ENCODE measurements around the gene TCF23.
"Not testable (repeated sequence)": the region's sequence is repeated elsewhere in the genome, so short reads cannot be mapped to it uniquely, and the experiment has no call there.

TCF23 gene

DNA sequence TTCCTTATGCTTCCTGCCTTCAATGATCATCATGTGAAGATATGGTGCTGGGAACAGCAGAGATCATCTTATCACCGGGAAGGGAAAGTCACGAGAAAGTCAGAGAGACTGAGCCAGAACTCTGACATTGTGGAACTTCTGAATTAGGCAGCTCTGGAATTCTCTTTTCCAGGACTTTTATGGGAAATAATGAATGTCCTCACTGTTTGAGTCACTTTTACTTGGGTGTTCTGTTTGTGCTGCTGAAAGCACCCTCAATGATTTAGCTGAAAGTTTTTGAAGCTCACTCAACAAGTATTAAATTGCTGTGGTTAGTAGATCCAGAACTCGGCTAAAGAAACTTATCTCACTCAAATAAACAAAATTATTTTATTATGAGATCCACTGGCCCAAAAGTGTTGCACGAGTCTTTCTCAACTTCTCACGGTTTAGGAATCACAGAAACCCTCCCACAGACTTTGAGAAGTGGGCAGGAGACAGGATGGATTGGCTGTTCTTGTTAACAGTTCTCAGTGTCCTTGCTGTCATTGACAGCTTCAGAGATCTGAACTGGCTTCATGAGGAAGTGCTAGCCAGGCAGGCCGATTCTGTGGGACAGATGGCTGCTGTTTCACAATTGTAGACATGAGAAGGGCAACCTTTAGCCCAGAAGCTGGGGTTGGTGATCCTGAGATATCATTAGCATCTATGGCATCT is 36.7 kb downstream of the TCF23 start:
- no peak overlapping the region for H3K4me3 ChIP-seq
- no peaks in the 10 kb centered on the region for H3K27me3 ChIP-seq
- H3K4me1 ChIP-seq: no peaks in the 10 kb centered on the region
- no peaks in the 10 kb centered on the region for H3K36me3 ChIP-seq
- H3K9ac ChIP-seq: no peak overlapping the region
- TF ChIP-seq Cebpa-rat (IDR thresholded peaks at IDR 0.05): no peak
- no peak overlapping the region for H3K27ac ChIP-seq
- H3K4me2 ChIP-seq: no peak overlapping the region
- peaks cover 4% of the 10 kb centered on the region; the same call in 1 of the 2 replicates for H3K9me3 ChIP-seq
- H4K20me1 ChIP-seq: no peaks in the 10 kb centered on the region

DNA sequence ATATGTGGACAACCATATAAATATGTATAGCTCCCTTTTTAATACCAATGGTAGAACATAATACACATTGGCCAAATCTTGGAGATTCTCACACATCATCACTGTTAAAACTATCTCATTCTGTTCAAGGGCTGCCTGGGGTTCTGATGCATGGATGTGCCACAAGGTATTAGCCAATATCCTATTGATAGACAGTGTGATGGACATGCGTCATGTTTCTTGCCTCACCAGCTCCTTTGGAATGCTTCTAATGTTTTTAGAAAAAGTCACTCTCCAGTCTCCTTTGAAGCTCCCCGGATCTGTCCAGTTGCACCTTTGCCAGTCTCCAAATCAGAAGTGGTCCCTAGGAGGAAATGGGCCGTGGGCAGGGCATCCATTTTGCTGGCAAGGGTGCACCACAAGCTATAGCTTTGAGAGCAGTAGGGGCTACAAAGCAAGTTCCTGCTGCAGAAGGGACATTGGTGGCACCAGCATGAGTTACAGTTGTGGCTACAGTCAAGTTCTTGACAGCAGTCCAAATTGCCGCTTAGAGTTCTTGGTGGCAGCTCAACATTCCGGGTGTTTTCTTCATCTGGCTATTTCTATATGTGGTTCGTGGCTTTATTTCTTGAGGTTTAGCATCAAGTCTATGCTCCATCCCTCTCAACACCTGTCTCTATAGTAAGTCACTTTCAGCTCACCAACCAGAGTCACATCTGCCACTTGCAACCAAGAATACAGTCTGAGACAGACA is 38.0 kb downstream of the TCF23 start:
- no peak overlapping the region for H3K4me3 ChIP-seq
- H4K20me1 ChIP-seq: no peaks in the 10 kb centered on the region
- H3K27me3 ChIP-seq: no peaks in the 10 kb centered on the region
- no peaks in the 10 kb centered on the region for H3K4me1 ChIP-seq
- peaks cover 4% of the 10 kb centered on the region; the same call in 1 of the 2 replicates for H3K9me3 ChIP-seq
- no peak for TF ChIP-seq Cebpa-rat (IDR thresholded peaks at IDR 0.05)
- H3K4me2 ChIP-seq: no peak overlapping the region
- H3K9ac ChIP-seq: no peak overlapping the region
- no peak overlapping the region for H3K27ac ChIP-seq
- no peaks in the 10 kb centered on the region for H3K36me3 ChIP-seq

DNA sequence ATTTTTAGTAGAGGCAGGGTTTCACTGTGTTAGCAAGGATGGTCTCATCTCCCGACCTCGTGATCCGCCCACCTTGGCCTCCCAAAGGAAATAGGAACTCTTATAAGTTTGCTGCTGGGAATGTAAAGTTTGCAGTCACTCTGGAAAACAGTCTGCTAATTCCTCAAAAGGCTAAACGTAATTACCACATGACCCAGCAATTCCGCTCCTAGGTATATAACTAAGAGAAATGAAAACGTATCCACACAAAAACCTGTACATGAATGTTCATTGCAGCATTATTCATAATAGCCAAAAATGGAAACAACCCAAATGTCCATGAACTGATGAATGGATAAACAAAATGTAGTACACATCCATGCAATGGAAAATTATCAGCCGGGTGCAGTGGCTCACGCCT is 41.2 kb downstream of the TCF23 start:
- no peak overlapping the region for H3K4me2 ChIP-seq
- no peak for TF ChIP-seq Cebpa-rat (IDR thresholded peaks at IDR 0.05)
- no peak overlapping the region for H3K4me3 ChIP-seq
- no peaks in the 10 kb centered on the region for H3K36me3 ChIP-seq
- no peaks in the 10 kb centered on the region for H3K27me3 ChIP-seq
- H3K9me3 ChIP-seq: peaks cover 4% of the 10 kb centered on the region; the same call in 1 of the 2 replicates
- H4K20me1 ChIP-seq: no peaks in the 10 kb centered on the region
- H3K4me1 ChIP-seq: peaks cover 11% of the 10 kb centered on the region
- H3K27ac ChIP-seq: no peak overlapping the region
- H3K9ac ChIP-seq: no peak overlapping the region

DNA sequence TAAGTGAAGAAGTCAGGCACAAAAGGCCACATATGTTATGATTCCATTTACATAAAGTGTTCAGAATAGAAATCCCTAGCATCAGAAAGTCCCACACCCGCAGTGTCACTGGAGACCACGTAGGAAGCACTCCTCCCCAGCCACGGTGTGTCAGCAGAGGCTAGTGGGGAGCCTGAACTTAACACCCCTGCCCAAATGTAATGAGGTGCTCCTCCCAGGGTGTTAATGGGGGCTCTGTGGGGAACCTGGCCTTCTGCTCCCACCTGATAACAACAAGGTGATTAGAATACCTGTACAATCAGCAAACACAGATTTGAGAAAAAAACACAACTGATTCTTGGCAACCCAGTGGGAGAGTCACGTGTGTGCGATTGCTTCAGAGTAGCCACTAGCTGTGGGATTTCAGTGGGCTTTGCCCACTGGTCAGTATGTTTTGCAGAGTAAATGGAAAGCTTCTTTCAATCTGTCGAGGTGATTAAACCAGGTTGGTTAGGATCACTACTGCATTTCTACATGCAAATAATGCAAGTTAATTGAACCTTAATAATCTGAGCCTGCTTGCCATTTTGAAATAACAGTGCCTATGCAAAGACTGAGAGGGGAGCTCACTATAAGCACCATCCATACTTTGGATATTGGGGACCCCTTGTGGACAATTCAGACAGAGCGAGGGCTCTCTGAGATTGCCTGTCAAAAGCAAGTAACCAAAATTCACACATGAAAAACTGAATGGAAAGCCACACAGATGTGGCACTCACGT is 42.4 kb downstream of the TCF23 start:
- H3K9me3 ChIP-seq: peaks cover 4% of the 10 kb centered on the region; the same call in 1 of the 2 replicates
- H3K27me3 ChIP-seq: no peaks in the 10 kb centered on the region
- H3K9ac ChIP-seq: no peak overlapping the region
- no peaks in the 10 kb centered on the region for H4K20me1 ChIP-seq
- H3K27ac ChIP-seq: no peak overlapping the region
- H3K4me2 ChIP-seq: no peak overlapping the region
- H3K4me3 ChIP-seq: no peak overlapping the region
- no peak for TF ChIP-seq Cebpa-rat (IDR thresholded peaks at IDR 0.05)
- no peaks in the 10 kb centered on the region for H3K36me3 ChIP-seq
- H3K4me1 ChIP-seq: peaks cover 11% of the 10 kb centered on the region

DNA sequence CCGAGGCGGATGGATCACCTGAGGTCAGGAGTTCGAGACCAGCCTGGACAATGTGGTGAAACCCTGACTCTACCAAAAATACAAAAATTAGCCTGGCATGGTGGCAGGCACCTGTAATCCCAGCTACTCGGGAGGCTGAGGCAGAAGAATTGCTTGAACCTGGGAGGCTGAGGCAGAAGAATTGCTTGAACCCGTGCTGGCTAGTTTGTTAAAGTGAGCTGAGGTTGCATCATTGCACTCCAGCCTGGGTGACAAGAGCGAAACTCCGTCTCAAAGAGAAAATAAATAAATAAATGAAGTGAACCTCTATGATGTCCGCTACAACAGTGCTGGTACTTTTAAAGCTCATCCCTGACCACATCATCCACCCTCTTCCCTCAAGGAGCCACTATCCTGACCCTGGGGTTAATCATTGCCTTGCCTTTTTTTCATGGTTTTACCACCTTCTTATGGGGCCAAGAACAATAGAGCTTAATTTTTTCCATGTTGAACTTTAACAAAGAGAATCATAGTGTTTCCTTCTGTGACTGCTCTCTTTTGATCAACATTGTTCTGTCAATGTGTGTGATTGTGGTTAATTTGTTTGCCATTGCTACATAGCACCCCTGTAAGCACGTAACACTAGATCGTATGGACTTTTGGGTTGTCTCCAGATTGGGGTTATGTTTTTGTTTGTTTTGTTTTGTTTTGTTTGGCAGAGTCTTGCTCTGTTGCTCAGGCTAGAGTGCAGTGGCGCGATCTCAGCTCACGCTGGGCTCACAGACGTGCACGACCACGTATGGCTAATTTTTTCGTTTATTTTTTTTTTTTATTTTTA is 45.9 kb downstream of the TCF23 start:
- Histone ChIP-seq H4K20me1 (no peaks in the 10 kb centered on the region), H3K9ac (no peak overlapping the region), H3K27ac (no peak overlapping the region), H3K4me2 (no peak overlapping the region), H3K9me3 (peaks cover 2% of the 10 kb centered on the region; the same call in 1 of the 2 replicates), H3K36me3 (peaks cover 12% of the 10 kb centered on the region), H3K27me3 (no peaks in the 10 kb centered on the region), H3K4me3 (no peak overlapping the region), H3K4me1 (peaks cover 11% of the 10 kb centered on the region)
- no peak for TF ChIP-seq Cebpa-rat (IDR thresholded peaks at IDR 0.05)

DNA sequence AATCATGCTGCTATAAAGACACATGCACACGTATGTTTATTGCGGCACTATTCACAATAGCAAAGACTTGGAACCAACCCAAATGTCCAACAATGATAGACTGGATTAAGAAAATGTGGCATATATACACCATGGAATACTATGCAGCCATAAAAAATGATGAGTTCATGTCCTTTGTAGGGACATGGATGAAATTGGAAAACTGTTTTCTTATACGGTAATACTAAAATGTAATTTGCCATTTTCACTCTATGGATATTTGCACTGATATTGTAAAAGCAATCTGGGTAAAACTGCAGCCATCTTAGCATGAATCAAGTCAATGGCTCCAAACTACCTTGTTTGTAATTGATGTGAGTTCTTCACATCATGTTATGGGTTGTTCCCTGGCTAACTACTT is 47.0 kb downstream of the TCF23 start:
- not testable (repeated sequence) for H3K27me3 ChIP-seq, H3K9ac ChIP-seq, H4K20me1 ChIP-seq, H3K4me3 ChIP-seq, H3K4me2 ChIP-seq, H3K27ac ChIP-seq, H3K9me3 ChIP-seq
- peaks cover 22% of the 10 kb centered on the region for H3K36me3 ChIP-seq
- peaks cover 11% of the 10 kb centered on the region for H3K4me1 ChIP-seq

DNA sequence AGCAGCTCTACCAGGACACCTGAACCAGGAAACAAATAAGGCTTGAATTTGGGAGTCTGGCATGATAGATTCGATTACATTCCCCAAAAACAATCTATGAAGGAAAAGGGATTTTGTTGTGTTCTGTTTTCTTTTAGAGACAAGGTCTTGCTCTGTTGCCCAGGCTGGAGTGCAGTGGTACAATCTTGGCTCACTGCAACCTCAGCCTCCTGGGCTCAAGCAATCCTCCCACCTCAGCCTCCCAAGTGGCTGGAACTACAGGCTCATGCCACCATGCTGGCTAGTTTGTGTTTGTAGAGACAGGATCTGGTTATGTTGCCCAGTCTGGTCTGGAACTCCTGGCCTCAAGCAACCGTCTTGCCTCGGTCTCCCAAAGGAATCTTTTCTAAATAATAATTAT is 49.3 kb downstream of the TCF23 start:
- not testable (repeated sequence) for H3K4me3 ChIP-seq, H3K27me3 ChIP-seq, H3K27ac ChIP-seq, H3K9me3 ChIP-seq, H3K4me2 ChIP-seq, H4K20me1 ChIP-seq, H3K9ac ChIP-seq
- H3K36me3 ChIP-seq: peaks cover 44% of the 10 kb centered on the region
- H3K4me1 ChIP-seq: peaks cover 11% of the 10 kb centered on the region

DNA sequence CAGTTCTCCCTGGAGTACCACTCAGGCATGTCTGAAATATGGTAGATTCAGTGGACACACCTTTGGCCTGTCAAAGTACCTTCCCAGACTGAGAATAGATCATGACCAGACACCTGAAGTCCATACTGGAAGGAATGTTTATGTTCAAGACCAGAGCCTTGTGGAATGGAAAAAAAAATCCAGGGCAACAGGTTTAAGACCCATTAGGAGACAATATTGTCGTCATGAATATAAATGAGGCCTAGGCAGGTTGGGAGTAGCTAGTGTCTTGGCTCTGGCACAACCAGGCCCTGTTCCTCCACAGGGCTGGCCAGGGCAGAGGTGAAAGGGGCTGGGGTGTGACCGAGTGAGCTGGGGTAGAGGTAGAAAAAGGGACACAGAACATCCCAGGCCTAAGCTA is 49.8 kb downstream of the TCF23 start:
- no peaks in the 10 kb centered on the region for H3K27me3 ChIP-seq
- no peaks in the 10 kb centered on the region for H3K9me3 ChIP-seq
- peaks cover 2% of the 10 kb centered on the region; the same call in 1 of the 2 replicates for H4K20me1 ChIP-seq
- TF ChIP-seq Cebpa-rat (IDR thresholded peaks at IDR 0.05): no peak
- peaks cover 5% of the 10 kb centered on the region for H3K4me1 ChIP-seq
- peaks cover 50% of the 10 kb centered on the region for H3K36me3 ChIP-seq
- H3K4me2 ChIP-seq: no peak overlapping the region
- H3K4me3 ChIP-seq: no peak overlapping the region
- H3K9ac ChIP-seq: no peak overlapping the region
- no peak overlapping the region for H3K27ac ChIP-seq

DNA sequence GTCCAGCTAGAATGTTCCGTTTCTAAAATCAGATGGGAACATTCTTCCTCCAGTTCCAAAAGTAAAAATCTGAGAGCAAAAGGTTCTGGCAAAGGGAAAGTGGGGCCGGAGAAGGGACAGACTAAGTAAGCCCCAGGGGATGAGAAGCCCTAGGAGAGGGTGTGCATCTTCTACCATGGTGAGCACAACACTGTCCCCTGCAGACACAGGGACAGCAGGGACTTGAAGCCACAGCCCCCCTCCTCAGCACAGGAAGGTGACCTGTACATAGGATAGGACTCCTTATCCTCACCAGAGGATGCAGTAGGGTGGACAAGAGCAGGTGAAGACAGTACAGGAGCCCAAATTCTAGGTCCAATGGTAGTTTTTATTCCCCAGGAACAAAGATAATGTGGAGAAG is 50.4 kb downstream of the TCF23 start:
- peaks cover 56% of the 10 kb centered on the region for H3K36me3 ChIP-seq
- no peak overlapping the region for H3K4me2 ChIP-seq
- H4K20me1 ChIP-seq: peaks cover 5% of the 10 kb centered on the region; the same call in 1 of the 2 replicates
- H3K9me3 ChIP-seq: no peaks in the 10 kb centered on the region
- H3K27me3 ChIP-seq: no peaks in the 10 kb centered on the region
- TF ChIP-seq Cebpa-rat (IDR thresholded peaks at IDR 0.05): no peak
- no peak overlapping the region for H3K4me3 ChIP-seq
- H3K4me1 ChIP-seq: no peaks in the 10 kb centered on the region; the same call in 1 of the 2 replicates
- no peak overlapping the region for H3K9ac ChIP-seq
- no peak overlapping the region for H3K27ac ChIP-seq

Data from BLaER1 (cell line).